HepG2 (cell line): ENCODE data around the gene CTNNBL1. TPM values are rescaled to one million over a fixed set of nuclear protein-coding genes. Genes with fewer than 3 reads are reported as not detected.

ENCODE experiments used
- ATAC-seq: fragments of 200-7000 bp; cut with Tn5 transposase; 3 replicates; pipeline ENCODE4 v1.9.1; 2020; ENCODE audit warnings: mild to moderate bottlenecking, moderate library complexity
- BruUV-seq: library from RNA; stranded (reverse); fragments of 400-500 nt; replicated peaks from 2 replicates; lab custom pipeline; 2021; lab: Mats Ljungman, UMichigan
- CTCF ChIA-PET: fragments of 300-600 bp; formaldehyde crosslinking; extraction: SDS; loops from one replicate; lab custom pipeline; 2021; ENCODE audit warnings: low total read pairs, inconsistent platforms, low intra/inter-chr PET ratio; lab: Yijun Ruan, JAX
- POLR2A ChIA-PET: fragments of 350-600 bp; sonication (Branson Sonifier 250); formaldehyde crosslinking; loops from one replicate; lab custom pipeline; 2020; ENCODE audit warnings: antibody characterized with exemption, inconsistent platforms; lab: Yijun Ruan, JAX
- DNase-seq: peaks from one replicate; pipeline ENCODE4 v3.0.0-alpha.2; 2015; ENCODE audit warnings: low spot score
- FAIRE-seq: peaks from 3 replicates; lab custom pipeline; 2011; peaks lifted over from hg19 to GRCh38; lab: Jason Lieb, UNC
- H2AFZ ChIP-seq: one replicate; pipeline ENCODE4 v1.6.1; 2011; ENCODE audit warnings: low read length, inconsistent platforms
- H3K27ac ChIP-seq: fragments of 300-600 bp; 3 replicates; pipeline ENCODE4 v1.8.0; 2011; ENCODE audit warnings: mixed run types, mild to moderate bottlenecking, mixed read lengths, low read length, inconsistent platforms; ENCODE audit not compliant: insufficient read depth; ENCODE audit errors: extremely low read length
- H3K27me3 ChIP-seq, 2 experiments: fragments of 200-600 bp in 1 of 2; 2 replicates in 1 of 2; 3 replicates in 1 of 2; pipeline versions ENCODE4 v1.6.0 to v1.8.0; 2011; ENCODE audit warnings: low read length in 2 of 2, mild to moderate bottlenecking in 2 of 2, moderate library complexity in 2 of 2, inconsistent platforms in 1 of 2; ENCODE audit not compliant: insufficient read depth in 2 of 2, control insufficient read depth in 1 of 2
- H3K36me3 ChIP-seq, 2 experiments: fragments of 200-600 bp in 1 of 2; replicated peaks in 1 of 2; 2 replicates in 1 of 2; 3 replicates in 1 of 2; pipeline versions ENCODE4 v1.5.1 to v1.8.0; 2011; ENCODE audit warnings: low read length in 2 of 2, inconsistent platforms in 1 of 2; ENCODE audit not compliant: insufficient read depth in 2 of 2, control insufficient read depth in 1 of 2
- H3K4me1 ChIP-seq: 2 replicates; pipeline ENCODE4 v1.5.1; 2012; ENCODE audit warnings: low read length, inconsistent platforms; ENCODE audit not compliant: insufficient read depth
- H3K4me2 ChIP-seq: 2 replicates; pipeline ENCODE4 v1.6.0; 2011; ENCODE audit warnings: low read depth, low read length, inconsistent platforms
- H3K4me3 ChIP-seq, 3 experiments: fragments of 200-600 bp in 1 of 3; sonication (generic), shearing (Covaris generic) in 1 of 3; replicated peaks in 1 of 3; 2 replicates each; pipeline ENCODE4 v1.5.1; 2011 to 2016; ENCODE audit warnings: low read length in 3 of 3, inconsistent platforms in 2 of 3, low read depth in 2 of 3, mild to moderate bottlenecking in 2 of 3, control low read depth in 1 of 3, mixed read lengths in 1 of 3; ENCODE audit not compliant: insufficient read depth in 1 of 3
- H3K79me2 ChIP-seq: one replicate; pipeline ENCODE4 v1.6.1; 2011; ENCODE audit warnings: low read length, inconsistent platforms; ENCODE audit not compliant: insufficient read depth
- H3K9ac ChIP-seq: 2 replicates; pipeline ENCODE4 v1.6.0; 2011; ENCODE audit warnings: mild to moderate bottlenecking, low read depth, low read length, inconsistent platforms; ENCODE audit not compliant: insufficient read depth
- H3K9me3 ChIP-seq: 2 replicates; pipeline ENCODE4 v1.5.1; 2012; ENCODE audit warnings: mild to moderate bottlenecking, low read length
- H4K20me1 ChIP-seq: 2 replicates; pipeline ENCODE4 v1.6.0; 2011; ENCODE audit warnings: inconsistent platforms, mild to moderate bottlenecking, low read length, moderate library complexity; ENCODE audit not compliant: insufficient read depth
- E2F5 ChIP-seq: sonication (generic); formaldehyde crosslinking; conservative IDR thresholded peaks from 2 replicates; pipeline ENCODE4 v1.4.0; 2020; ENCODE audit warnings: missing genetic modification reagents
- HOXA3 ChIP-seq: sonication (generic); formaldehyde crosslinking; IDR thresholded peaks from 2 replicates; pipeline ENCODE4 v1.5.0; 2020; ENCODE audit warnings: missing genetic modification reagents
- SP4 ChIP-seq: sonication (generic); formaldehyde crosslinking; IDR thresholded peaks from 2 replicates; pipeline ENCODE4 v1.8.1; 2023; ENCODE audit warnings: mild to moderate bottlenecking, missing genetic modification reagents
- TCF12 ChIP-seq, 2 experiments: fragments of 450-650 bp in 1 of 2; sonication (generic) in 1 of 2; formaldehyde crosslinking in 1 of 2; IDR thresholded peaks; 2 replicates each; pipeline versions ENCODE4 v1.6.1 to v1.8.0; 2017 to 2022; ENCODE audit warnings: antibody characterized with exemption in 1 of 2, mild to moderate bottlenecking in 1 of 2, missing genetic modification reagents in 1 of 2, moderate library complexity in 1 of 2
- ZBTB1 ChIP-seq: sonication (generic); formaldehyde crosslinking; IDR thresholded peaks from 2 replicates; pipeline ENCODE4 v1.4.0; 2020; ENCODE audit warnings: missing genetic modification reagents, borderline replicate concordance
- ZNF468 ChIP-seq: sonication (generic); formaldehyde crosslinking; IDR thresholded peaks from 2 replicates; pipeline ENCODE4 v1.8.0; 2022; ENCODE audit warnings: mild to moderate bottlenecking, moderate library complexity, missing genetic modification reagents
- ZNF616 ChIP-seq: sonication (generic); formaldehyde crosslinking; IDR thresholded peaks from 2 replicates; pipeline ENCODE4 v1.5.0; 2020; ENCODE audit warnings: low read depth, mild to moderate bottlenecking, missing genetic modification reagents
- ZNF629 ChIP-seq: sonication (generic); formaldehyde crosslinking; conservative IDR thresholded peaks from 2 replicates; pipeline ENCODE4 v1.5.0; 2020; ENCODE audit warnings: missing genetic modification reagents
- WGBS: methylation state at CpG from one replicate; pipeline ENCODE4 v1.1.6; 2017; ENCODE audit warnings: low lambda C conversion rate; 5-methylcytosine and 5-hydroxymethylcytosine counted together
- in situ Hi-C: cut with HindIII; loops from 2 replicates; pipeline ENCODE4 v1.10.0; 2017; ENCODE audit warnings: low pct_unique_long_range_greater_than_20kb; ENCODE audit not compliant: extremely low pct_ligation_motif_present
- intact Hi-C: fragments of 100-400 bp; cut with micrococcal nuclease; formaldehyde crosslinking; loops from one replicate; pipeline ENCODE4 v1.10.0; 2022; ENCODE audit not compliant: unreplicated experiment
- polyA plus RNA-seq, 8 experiments: library from polyadenylated mRNA; depleted of rRNA in 3 of 8; stranded (reverse) in 7 of 8; unstranded in 1 of 8; fragments of >200 nt; fragmentation: Illumina TruSeq in 4 of 8; extraction: Trizol in 4 of 8; gene quantifications; 2 replicates each; pipeline versions ENCODE4 v1.2.1 to v1.2.3, GENCODE V29; 2011 to 2016; ENCODE audit warnings: low read depth in 4 of 8, missing spikeins in 1 of 8, mixed read lengths in 1 of 8; ENCODE audit not compliant: insufficient read depth in 1 of 8
- total RNA-seq, 5 experiments: library from RNA; depleted of rRNA; stranded (reverse); fragments of >200 nt; fragmentation: Illumina TruSeq; extraction: Trizol; gene quantifications; 2 replicates each; pipeline ENCODE4 v1.2.3, GENCODE V29; 2016; ENCODE audit warnings: low read depth in 1 of 5
- TF ChIP-seq, protein P1 (sequence below): sonication (generic); formaldehyde crosslinking; IDR thresholded peaks from 2 replicates; pipeline ENCODE4 v1.9.0; 2021; ENCODE audit warnings: missing genetic modification reagents, borderline replicate concordance
- TF ChIP-seq, protein P2 (sequence below): sonication (generic); formaldehyde crosslinking; IDR thresholded peaks from 2 replicates; pipeline ENCODE4 v1.5.1; 2020; ENCODE audit warnings: missing genetic modification reagents, mild to moderate bottlenecking, borderline replicate concordance

CTNNBL1 gene
- total and polyA plus RNA-seq, 2 of the 13 experiments (the other 11 are each of a cell fraction or from before 2014, with no cell fraction given): 49.3 to 94.6 TPM

- ChIA-PET POLR2A (no interaction called here), CTCF (no interaction called here)
- H3K27me3 ChIP-seq: peaks cover 3 to 10% of the 10 kb centered on the region in 2 experiments; a peak in 2 of 5 replicates
- no peaks in the 10 kb centered on the region for H3K79me2 ChIP-seq
- H3K4me3 ChIP-seq: no peak overlapping the region
- no peak overlapping the region for H3K4me2 ChIP-seq
- peaks cover 13 to 19% of the 10 kb centered on the region in 2 experiments; a peak in 4 of 5 replicates for H3K36me3 ChIP-seq
- FAIRE-seq (no peak), DNase-seq (no peak), ATAC-seq (no peak)
- TF ChIP-seq ZBTB1 (CRISPR knock-in tag): no peak
- peak; percentile 24; the same call in 1 of the 2 replicates for TF ChIP-seq ZNF629 (CRISPR knock-in tag)
- no peaks in the 10 kb centered on the region for H3K9me3 ChIP-seq
- H2AFZ ChIP-seq: no peak overlapping the region
- no TSS peak for BruUV-seq
- no peak overlapping the region for H3K27ac ChIP-seq
- H3K9ac ChIP-seq: no peak overlapping the region
- WGBS: 77% methylated on average over 4 of the region's 7 CpGs
- H4K20me1 ChIP-seq: no peaks in the 10 kb centered on the region
- in situ Hi-C loops: no loop called here
- H3K4me1 ChIP-seq: peaks cover 42% of the 10 kb centered on the region
- intact Hi-C loops: no loop called here
These were observed 183.0 kb downstream of the CTNNBL1 start for GRCh38 chr20:37876863-37877262.

GRCh38 chr20:37877832-37878772 is 184.3 kb downstream of the CTNNBL1 start:
- Histone ChIP-seq H3K36me3 (peaks cover 6 to 11% of the 10 kb centered on the region in 2 experiments; a peak in 4 of 5 replicates), H4K20me1 (no peaks in the 10 kb centered on the region), H3K27ac (no peak overlapping the region), H3K9me3 (no peaks in the 10 kb centered on the region), H3K4me2 (peak overlapping the region; percentile 44), H3K4me1 (peaks cover 55% of the 10 kb centered on the region), H3K79me2 (no peaks in the 10 kb centered on the region), H3K9ac (no peak overlapping the region), H3K27me3 (peaks cover 10 to 22% of the 10 kb centered on the region in 2 experiments; a peak in 4 of 5 replicates), H3K4me3 (no peak overlapping the region), H2AFZ (no peak overlapping the region)
- intact Hi-C loops: no loop called here
- ATAC-seq (peak; percentile 56), FAIRE-seq (peak; percentile 73), DNase-seq (peak; percentile 75)
- WGBS: 21% methylated on average over 19 of the region's 20 CpGs
- in situ Hi-C loops: no loop called here
- CTCF ChIA-PET: no interaction called here
- no TSS peak for BruUV-seq
- POLR2A ChIA-PET: interaction anchor here (1.4 kb wide), 1 partner anchor 37 kb away, joined by 5 read pairs; no protein-coding TSS in a partner anchor
- TF ChIP-seq ZNF616 (CRISPR knock-in tag): no peak
- TF ChIP-seq, protein P1, sequence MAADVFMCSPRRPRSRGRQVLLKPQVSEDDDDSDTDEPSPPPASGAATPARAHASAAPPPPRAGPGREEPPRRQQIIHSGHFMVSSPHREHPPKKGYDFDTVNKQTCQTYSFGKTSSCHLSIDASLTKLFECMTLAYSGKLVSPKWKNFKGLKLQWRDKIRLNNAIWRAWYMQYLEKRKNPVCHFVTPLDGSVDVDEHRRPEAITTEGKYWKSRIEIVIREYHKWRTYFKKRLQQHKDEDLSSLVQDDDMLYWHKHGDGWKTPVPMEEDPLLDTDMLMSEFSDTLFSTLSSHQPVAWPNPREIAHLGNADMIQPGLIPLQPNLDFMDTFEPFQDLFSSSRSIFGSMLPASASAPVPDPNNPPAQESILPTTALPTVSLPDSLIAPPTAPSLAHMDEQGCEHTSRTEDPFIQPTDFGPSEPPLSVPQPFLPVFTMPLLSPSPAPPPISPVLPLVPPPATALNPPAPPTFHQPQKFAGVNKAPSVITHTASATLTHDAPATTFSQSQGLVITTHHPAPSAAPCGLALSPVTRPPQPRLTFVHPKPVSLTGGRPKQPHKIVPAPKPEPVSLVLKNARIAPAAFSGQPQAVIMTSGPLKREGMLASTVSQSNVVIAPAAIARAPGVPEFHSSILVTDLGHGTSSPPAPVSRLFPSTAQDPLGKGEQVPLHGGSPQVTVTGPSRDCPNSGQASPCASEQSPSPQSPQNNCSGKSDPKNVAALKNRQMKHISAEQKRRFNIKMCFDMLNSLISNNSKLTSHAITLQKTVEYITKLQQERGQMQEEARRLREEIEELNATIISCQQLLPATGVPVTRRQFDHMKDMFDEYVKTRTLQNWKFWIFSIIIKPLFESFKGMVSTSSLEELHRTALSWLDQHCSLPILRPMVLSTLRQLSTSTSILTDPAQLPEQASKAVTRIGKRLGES (CRISPR knock-in tag): no peak
- TF ChIP-seq, protein P2, sequence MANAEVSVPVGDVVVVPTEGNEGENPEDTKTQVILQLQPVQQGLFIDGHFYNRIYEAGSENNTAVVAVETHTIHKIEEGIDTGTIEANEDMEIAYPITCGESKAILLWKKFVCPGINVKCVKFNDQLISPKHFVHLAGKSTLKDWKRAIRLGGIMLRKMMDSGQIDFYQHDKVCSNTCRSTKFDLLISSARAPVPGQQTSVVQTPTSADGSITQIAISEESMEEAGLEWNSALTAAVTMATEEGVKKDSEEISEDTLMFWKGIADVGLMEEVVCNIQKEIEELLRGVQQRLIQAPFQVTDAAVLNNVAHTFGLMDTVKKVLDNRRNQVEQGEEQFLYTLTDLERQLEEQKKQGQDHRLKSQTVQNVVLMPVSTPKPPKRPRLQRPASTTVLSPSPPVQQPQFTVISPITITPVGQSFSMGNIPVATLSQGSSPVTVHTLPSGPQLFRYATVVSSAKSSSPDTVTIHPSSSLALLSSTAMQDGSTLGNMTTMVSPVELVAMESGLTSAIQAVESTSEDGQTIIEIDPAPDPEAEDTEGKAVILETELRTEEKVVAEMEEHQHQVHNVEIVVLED: no peak
- no peak for TF ChIP-seq SP4
- TF ChIP-seq TCF12 (IDR thresholded peaks at IDR 0.05): no peak
- no peak for TF ChIP-seq TCF12 (CRISPR knock-in tag; IDR thresholded peaks at IDR 0.05)
- no peak for TF ChIP-seq E2F5 (CRISPR knock-in tag)
- TF ChIP-seq HOXA3: peak; percentile 47; the same call in 1 of the 2 replicates
- no peak for TF ChIP-seq ZNF468 (CRISPR knock-in tag)
